ENCODE results near the gene MRRF. TPM values are rescaled to one million over a fixed set of nuclear protein-coding genes. Genes with fewer than 3 reads are reported as not detected.

Gene MRRF
- total and polyA plus RNA-seq, 2 of the 4 experiments (the other 2 are of a cell fraction), result 32.1 to 38.0 TPM

- H2BK15ac ChIP-seq (ENCODE audit: low read depth, low read length), result no peak overlapping the region
- POLR2A ChIA-PET (ENCODE audit: unreplicated experiment), result no interaction called here
- no peak overlapping the region for H3K14ac ChIP-seq (replicated peaks; ENCODE audit: low read depth, low read length)
- no peak overlapping the region for H2AK5ac ChIP-seq (ENCODE audit: low read depth, low read length)
- intact Hi-C loops (cut with micrococcal nuclease) (loop anchor here (5.0 kb wide), 2 partner anchors 55 to 190 kb away; no protein-coding TSS in a partner anchor), in situ Hi-C loops (cut with MboI; ENCODE audit: low sequenced_read_pairs) (no loop called here), dilution Hi-C loops (cut with HindIII; ENCODE audit: low sequenced_read_pairs, unreplicated experiment) (no loop called here)
- CTCF ChIA-PET, result no interaction called here
- TF ChIP-seq CHD1 (IDR thresholded peaks at IDR 0.05; ENCODE audit: low read depth, low read length) (no peak), MAFK (IDR thresholded peaks at IDR 0.05; ENCODE audit: low read depth, low read length) (no peak), CTCF (conservative IDR thresholded peaks at IDR 0.05; ENCODE audit: low read depth, low read length) (no peak), MXI1 (IDR thresholded peaks at IDR 0.05; ENCODE audit: borderline replicate concordance, low read depth, low read length) (no peak), BHLHE40 (IDR thresholded peaks at IDR 0.05; ENCODE audit: low read depth, low read length) (no peak), SMC3 (IDR thresholded peaks at IDR 0.05; ENCODE audit: low read depth, low read length) (no peak), ELK1 (IDR thresholded peaks at IDR 0.05; ENCODE audit: borderline replicate concordance, low read depth, low read length) (no peak), RCOR1 (IDR thresholded peaks at IDR 0.05; ENCODE audit: insufficient replicate concordance, low read length) (no peak), FOS (IDR thresholded peaks at IDR 0.05; ENCODE audit: low read depth, low read length) (no peak), NFE2L2 (IDR thresholded peaks at IDR 0.05; ENCODE audit: low read depth, low read length) (no peak), RAD21 (IDR thresholded peaks at IDR 0.05; ENCODE audit: low read length) (no peak), CEBPB (IDR thresholded peaks at IDR 0.05; ENCODE audit: low read depth, low read length) (no peak), MAZ (IDR thresholded peaks at IDR 0.05; ENCODE audit: borderline replicate concordance, low read depth, low read length) (no peak), POLR2A (IDR thresholded peaks at IDR 0.05; ENCODE audit: low read depth, low read length) (no peak), RFX5 (IDR thresholded peaks at IDR 0.05; ENCODE audit: low read depth, low read length) (no peak), USF2 (IDR thresholded peaks at IDR 0.05; ENCODE audit: low read depth, low read length) (no peak)
- H4K8ac ChIP-seq (ENCODE audit: low read depth in 2 of 2, low read length in 2 of 2), result no peak overlapping the region
- no peak overlapping the region for H3K27ac ChIP-seq (ENCODE audit: insufficient read depth, low read length)
- H3K4ac ChIP-seq (ENCODE audit: low read depth, low read length), result no peak overlapping the region
- DNase-seq (no peak), ATAC-seq (ENCODE audit: low read depth) (no peak)
- 0 out of 2 replicates have a peak, but pooled peaks cover 9% of the 10 kb centered on the region for H3K9me1 ChIP-seq (ENCODE audit: insufficient read depth, low read length)
- H3K56ac ChIP-seq (ENCODE audit: extremely low read depth, insufficient read depth, low read length), result no peak overlapping the region
- no peaks in the 10 kb centered on the region; the same call in 1 of the 2 replicates for H4K20me1 ChIP-seq (ENCODE audit: insufficient read depth, low read length)
- no peaks in the 10 kb centered on the region for H3K27me3 ChIP-seq (ENCODE audit: control insufficient read depth, insufficient read depth, low read length)
- no peak overlapping the region for H3K9ac ChIP-seq (ENCODE audit: low read depth, low read length)
- no peak overlapping the region for H2BK5ac ChIP-seq (ENCODE audit: low read depth, low read length, poor library complexity, severe bottlenecking)
- no peak overlapping the region for H2BK120ac ChIP-seq (ENCODE audit: low read depth, low read length)
- H3K79me1 ChIP-seq (ENCODE audit: low read depth in 1 of 2, low read length in 2 of 2), result peaks cover 39 to 67% of the 10 kb centered on the region in 2 experiments
- no peak overlapping the region for H4K91ac ChIP-seq (ENCODE audit: insufficient read depth, low read depth, low read length)
- WGBS, 2 experiments (ENCODE audit: extremely low coverage in 2 of 2, insufficient read length in 1 of 2), result no CpG with 5 or more reads among the region's 1 CpG
- H3K9me3 ChIP-seq (ENCODE audit: control insufficient read depth, insufficient read depth, low read length), result no peaks in the 10 kb centered on the region
- H2BK20ac ChIP-seq (ENCODE audit: low read depth, low read length), result no peak overlapping the region
- H4K5ac ChIP-seq (ENCODE audit: low read depth, low read length), result no peak overlapping the region
- no TSS peak for BruUV-seq (replicated peaks)
- H2AK9ac ChIP-seq (replicated peaks; ENCODE audit: low read depth, low read length, poor library complexity), result no peak overlapping the region
- H3K4me2 ChIP-seq (ENCODE audit: low read depth, low read length), result no peak overlapping the region
- no peak overlapping the region for H2AFZ ChIP-seq (replicated peaks; ENCODE audit: low read length, poor library complexity)
- H3K23ac ChIP-seq (ENCODE audit: low read depth, low read length), result no peak overlapping the region
- peaks cover 13% of the 10 kb centered on the region for H3K36me3 ChIP-seq (ENCODE audit: control insufficient read depth, insufficient read depth, low read length)
- H3K18ac ChIP-seq (ENCODE audit: low read depth, low read length), result no peak overlapping the region
- no peak overlapping the region for H3K4me3 ChIP-seq (ENCODE audit: insufficient read depth, low read depth, low read length)
- no peaks in the 10 kb centered on the region; the same call in 1 of the 2 replicates for H3K4me1 ChIP-seq (ENCODE audit: control insufficient read depth, insufficient read depth, low read length)
Measured at GRCh38 chr9:122262073-122262472, 2.6 kb upstream of the MRRF start.

All from IMR-90 (cell line).